HG03565 (cell line): Measurements from ENCODE around the gene NDUFV1.

Experiments used
- ATAC-seq: cut with Tn5 transposase; IDR thresholded peaks from one replicate; pipeline ENCODE4 v1.9.1; 2021; ENCODE audit warnings: mild to moderate bottlenecking, moderate library complexity; ENCODE audit not compliant: unreplicated experiment

The NDUFV1 gene

DNA sequence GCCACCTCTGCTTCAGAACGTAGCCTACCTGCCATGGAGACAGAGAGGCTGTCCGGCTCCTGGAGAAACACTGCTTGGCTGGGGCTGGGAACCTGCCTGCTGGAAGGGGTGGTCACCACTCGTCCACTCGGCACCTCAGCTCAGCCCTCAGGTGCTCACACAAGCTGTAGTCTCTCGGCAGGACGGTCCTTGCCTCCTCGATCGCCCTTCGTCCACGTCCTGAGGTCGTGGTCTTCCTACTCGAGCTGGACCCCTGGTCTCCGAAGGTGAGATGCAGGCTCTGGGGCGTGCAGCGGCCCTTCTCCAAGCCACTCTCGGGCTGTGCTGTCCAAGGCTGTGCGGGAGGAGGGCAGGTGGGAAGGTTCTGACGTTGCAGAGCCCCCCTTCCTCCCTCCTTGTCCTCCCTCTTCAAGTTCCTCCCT, 32.7 kb downstream of the NDUFV1 start, which contains the start of gene TBX10:
TSS of gene TBX10 (minus strand) at position 326 of the 422 bp plus-strand sequence. CDS start at position 35, 291 bp downstream.
- no peak for ATAC-seq

DNA sequence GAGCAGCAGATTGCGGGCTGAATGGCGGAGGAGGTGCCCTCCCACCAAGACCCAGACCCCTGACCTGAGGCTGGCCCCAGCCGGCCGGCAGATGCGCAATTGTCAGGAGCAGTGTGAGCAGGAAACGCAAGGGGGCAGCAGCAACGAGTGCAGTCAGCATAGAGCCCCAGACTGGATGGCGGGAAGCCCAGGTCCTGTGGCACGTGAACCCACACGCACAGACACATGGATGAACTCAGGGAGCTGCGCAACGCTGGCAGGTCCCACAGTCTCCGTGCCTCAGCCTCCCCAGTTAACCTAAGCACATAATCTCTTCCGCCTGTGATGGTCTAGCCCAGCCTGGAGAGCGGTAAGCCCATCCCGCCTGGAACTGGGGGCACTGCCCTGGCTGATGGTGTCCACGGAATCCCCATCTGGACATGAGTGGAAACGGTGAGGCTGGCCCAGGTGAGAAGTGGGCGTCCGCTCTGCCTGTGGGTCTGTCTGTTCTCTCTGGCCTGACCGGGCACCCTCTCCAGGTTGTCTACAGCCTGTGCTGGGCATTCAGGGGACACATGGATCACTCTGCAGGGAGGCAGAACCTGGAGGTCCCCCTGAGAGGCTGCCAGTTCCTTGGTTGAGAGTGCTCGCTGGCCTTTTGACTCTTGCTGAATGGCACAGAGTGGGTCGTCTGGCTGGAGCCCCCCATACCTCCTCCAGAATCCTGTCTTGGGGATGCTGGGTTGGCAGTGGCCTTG, 33.5 kb downstream of the NDUFV1 start:
- no peak for ATAC-seq

DNA sequence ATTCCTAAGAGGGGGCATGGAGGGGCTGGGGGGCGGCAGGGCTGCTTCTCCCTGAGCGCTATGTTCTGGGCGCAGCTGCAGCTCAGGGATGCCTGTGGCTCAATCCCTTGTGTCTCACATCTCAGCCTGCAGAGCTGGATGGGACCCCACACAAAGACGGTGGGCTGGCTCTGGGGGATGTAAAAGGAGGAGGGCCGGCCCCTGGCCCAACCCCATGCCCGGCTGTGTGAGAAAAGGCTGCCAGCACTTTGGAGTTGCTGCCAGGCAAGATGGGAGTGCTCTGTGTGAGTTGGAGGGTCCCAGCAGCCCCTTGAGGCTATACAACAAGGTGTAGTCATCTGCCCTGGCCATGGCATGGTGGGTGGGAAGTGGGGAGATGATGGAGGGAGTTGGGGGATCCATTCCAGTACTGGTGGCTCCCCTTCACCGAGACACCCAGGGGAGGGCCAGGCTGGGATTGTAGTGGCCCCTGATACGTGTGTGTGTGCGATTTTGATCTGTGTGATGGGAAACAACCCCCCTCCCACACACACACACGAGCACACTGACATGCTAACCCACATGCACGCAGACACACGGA, 34.1 kb downstream of the NDUFV1 start:
- ATAC-seq, result no peak

DNA sequence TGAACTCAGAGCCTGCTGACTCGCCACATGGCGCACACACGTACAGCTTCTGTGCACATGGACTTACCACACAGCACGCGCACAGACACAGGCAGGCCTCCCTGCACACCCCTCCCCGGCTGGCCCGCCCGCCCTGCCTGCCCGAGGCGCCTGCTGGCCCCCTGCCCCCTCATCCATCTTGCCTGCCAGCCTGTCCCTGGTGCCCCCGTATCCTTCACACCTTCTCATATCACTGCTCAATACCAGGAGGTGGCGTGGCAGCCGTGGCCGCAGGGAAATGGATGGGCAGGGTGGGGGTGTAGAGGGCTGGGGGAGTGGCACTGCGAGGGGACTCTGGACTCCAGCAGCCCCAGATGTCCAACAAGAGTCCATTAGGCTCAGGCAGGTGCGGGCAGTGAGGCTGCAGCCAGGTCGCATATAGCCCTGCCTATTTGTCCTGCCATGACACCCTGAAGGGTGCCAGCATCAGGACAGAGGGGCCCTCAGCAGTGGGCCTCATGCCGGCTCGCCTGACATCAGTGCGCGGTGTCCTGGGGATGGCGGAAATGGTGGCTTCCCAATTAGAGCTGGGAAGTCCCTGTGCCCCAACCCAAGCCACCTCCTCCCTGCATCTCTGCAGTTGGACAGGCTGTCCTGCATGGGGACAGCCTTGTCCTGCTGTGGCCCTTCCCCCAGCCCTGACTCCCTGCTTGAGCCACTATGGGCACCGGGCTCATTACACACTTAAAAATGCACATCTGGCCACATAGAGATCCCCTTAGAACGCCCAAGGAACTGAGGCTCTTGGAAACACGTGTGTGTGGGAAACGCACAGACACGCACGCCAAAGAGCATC, 34.8 kb downstream of the NDUFV1 start:
- no peak for ATAC-seq

DNA sequence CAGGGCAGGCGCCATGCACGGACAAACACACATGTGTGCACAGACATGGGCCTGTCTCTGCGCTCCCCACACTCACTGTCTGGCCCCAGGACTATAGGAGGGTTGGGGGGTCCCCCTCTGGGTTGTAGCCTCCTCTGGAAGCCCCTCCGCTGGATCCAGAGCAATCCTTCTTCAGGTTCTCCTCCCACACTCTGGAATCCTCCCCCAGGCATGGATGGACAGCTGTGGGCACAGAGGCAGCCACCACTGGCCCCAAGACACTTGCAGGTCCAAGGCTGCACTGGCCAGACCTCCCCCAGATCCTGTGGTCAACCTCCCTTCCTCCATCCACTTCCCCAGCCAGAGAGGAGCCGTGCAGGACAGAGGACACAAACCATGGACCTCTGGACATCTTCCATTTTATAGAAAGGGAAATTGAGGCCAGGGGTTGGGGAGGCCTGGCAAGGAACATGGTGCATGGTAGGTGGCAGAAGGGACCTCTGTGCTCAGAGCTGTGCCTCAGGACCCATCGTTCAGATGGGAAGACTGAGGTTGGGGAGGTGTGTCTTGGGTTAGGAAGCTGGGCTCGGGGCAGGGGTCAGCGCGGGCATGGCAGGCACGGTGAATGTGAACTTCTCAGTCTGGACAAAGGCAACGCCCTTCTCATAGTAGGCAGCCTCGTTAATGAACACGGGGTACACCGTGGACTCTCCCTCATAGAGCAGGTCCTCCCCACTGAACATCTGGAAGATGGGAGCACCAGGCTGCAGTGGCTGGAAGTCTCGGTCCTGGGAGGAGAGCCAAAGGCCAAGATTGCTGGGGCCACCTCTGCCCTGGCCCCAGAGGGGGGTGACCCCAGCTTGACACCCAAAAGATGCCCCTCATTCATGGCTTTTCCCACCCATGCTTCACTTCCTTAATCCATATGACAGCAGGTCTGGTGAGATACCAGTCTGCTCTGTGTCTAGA, 35.7 kb downstream of the NDUFV1 start:
- no peak for ATAC-seq

DNA sequence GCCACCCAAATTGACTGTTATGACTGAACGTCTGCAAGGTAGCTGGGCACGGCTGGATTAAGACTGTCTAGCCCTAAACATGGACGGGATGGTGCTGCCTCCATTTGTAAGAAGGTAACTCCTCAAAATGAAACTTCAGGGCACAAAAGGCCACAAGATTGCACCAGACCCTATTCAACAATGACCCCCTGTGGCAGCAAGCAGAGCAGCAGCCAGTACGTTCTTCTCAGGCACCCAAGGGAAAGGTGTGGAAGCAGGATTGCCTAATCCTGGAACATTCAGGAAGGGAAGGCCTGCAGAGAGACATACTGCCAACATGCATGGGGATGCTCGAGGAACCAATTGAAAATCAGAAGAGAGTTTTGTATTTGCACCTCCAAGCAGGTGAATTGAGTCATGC, 37.3 kb downstream of the NDUFV1 start:
- no peak for ATAC-seq

DNA sequence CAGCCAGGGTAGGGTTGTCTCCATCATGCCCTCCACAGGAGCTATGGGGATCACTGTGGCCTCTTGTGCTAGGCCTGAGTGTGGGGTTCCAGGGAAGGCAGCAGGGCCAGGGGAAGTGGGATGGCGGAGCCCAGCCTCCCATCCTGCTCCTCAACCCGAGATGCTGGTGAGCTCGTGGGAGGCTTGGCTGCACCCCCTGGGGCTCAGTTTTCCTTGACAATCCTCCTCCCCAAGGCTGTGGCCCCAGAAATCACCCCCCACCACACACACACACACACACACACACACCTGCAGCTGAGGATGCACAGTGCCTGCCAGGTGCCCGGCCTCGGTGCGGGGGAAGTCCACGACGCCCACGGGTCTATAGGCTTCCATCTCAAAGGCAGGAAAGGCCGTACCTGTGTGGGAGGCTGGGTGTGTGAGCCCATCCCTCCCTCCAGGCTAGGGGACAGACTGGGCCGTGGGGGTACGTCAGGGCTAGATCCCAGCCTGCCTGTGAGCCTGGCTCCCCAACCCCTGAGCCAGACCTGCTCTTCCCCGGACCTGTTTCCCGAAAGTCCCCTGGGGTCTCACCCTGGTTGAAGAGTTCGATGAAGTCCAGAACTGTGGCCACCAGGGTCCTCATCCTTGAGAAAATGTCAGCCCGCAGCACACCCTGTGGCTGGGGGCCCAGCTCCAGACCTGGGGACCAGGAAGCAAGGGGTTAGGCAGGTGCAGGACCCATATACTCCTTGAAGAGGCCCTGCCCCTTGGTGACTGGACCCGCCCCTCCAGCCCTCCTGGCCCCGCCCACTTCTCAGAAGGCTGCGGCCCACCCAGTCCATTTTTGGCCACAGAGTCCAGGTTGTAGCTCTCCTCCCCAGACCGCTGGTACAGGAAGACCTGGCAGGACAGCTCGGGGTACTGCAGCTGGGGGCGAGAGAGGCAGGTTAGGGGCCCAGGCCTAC, 38.0 kb downstream of the NDUFV1 start:
- ATAC-seq, result no peak

DNA sequence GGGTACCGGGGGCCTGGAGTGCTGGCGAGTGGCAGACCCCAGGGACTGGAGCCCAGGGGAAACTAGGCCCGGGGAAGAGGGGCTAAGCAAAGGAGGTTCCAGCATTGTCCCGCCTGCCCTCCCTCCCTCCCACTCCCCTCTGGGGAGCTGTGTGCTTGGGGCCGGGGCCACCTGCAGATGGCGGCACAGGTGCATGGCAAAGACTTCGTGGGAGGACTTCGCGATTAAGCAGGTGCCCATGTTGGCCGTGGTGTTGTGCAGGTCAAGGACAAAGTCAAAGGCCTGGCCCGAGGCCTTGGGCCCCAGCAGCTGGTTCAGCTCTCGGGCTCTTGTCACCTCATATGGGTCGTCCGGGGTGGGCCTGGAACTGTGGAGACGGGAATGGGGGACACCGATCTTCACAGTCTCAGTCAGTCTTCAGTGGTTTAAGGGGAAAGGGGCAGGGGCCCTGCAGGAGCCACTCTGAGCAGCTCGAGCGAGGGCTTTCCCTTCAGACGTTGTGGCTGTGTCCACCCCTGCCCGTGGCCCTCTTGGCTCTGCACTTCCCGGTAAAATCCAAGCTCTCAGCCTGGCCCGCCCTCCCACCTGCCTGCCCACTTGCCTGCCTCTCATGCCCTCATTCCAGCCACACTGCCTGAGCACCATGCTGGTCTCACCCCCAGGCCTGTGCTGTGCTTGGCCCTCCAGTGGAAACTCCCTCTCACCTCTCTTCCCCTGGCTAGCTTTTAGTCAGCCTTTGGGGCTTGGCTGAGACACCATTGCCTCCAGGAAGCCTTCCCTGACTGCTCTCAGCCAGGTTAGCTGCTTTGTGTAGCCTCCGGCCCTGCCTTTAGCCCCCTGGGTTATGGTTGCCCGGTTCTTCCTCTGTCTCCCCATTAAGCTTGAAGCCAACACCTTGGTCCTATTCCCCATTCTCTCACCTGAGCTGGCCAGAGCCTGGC, 39.1 kb downstream of the NDUFV1 start:
- ATAC-seq, result no peak

DNA sequence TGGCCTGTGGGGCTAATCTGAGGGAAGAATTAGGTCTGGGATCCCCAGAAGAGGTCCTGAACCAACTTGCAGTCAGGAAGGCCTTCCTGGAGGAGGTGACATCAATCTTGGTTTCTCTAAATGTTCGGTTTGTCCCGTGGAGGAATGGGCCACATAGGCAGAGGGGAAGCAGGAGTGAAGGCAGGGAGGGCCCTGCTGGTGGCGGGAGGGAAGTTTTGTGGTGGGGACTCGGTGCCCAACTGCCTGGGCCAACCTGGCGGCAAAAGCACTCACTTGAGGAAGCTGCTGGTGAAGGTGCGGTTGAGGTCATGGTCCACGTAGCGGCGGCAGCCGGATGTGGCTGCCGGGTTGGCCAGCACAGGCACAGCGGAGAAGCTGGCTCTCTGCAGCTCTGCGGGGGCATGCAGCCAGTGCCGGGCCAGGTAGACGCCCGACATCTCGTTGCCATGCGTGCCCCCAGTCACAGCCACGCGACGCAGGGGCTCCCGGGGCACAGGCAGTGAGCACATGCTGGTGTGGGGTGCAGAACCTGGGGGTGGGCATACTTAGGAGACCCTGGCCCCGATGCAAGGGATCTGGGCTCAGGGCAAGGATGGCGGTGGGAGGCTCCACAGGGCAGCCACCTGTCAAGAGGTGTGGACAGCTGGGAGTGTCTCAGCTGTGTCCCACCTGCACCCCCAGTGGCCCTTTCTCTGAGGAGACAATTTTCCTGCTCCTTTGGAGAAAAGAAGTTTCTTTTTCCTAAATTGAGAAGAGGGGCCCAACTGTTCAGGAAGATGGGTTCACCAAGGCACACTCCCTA, 40.0 kb downstream of the NDUFV1 start:
- ATAC-seq, result no peak

DNA sequence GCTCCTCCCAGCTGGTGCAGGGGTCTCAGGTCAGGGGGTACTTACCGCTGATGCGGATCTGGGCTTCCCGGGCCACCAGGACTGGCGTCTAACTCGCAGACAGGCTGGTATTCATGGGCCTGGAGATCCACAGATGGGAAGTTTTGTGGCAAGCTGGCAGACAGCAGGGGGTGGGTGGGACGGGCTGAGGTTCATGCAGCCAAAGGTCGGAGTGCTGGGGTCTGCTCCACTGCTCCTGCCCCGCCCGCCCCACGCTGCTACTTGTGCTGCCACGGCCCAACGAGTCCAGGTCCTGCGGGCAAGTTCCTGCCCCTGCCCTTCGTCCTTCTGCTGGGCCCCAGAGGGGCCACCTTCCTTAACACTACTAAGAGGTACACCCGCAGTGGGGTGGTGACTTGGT, 40.7 kb downstream of the NDUFV1 start:
- no peak for ATAC-seq

DNA sequence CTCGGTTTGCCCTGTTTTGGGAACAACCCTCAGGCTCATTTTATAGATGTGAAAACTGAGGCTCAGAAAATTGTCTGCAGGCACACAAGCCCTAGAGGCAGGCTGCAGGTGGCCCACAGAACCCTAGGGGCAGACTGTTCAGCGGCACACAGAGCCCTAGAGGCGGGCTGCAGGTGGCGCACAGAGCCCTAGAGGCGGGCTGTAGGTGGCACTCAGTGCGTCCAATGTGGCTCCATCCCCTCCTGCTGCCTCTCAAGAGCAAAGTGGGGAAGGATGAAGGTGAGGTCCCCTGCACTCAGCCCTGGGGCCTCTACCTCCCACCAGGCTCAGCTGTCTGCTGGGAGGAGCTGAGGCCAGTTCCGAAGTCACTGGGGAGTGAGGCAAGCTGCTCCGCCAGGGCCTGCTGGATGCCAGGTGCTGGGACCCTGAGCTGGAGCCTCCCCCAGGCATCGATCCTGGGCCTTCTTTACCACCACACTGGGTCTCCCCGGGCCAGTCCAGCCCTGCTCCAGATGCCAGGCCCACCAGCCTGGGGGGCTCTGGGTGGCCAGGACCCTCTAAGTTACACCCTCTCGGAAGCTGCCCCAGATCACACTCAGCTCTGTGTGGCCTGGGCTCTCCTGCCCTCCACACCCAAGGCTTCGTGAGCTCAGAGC, 41.5 kb downstream of the NDUFV1 start:
- no peak for ATAC-seq

DNA sequence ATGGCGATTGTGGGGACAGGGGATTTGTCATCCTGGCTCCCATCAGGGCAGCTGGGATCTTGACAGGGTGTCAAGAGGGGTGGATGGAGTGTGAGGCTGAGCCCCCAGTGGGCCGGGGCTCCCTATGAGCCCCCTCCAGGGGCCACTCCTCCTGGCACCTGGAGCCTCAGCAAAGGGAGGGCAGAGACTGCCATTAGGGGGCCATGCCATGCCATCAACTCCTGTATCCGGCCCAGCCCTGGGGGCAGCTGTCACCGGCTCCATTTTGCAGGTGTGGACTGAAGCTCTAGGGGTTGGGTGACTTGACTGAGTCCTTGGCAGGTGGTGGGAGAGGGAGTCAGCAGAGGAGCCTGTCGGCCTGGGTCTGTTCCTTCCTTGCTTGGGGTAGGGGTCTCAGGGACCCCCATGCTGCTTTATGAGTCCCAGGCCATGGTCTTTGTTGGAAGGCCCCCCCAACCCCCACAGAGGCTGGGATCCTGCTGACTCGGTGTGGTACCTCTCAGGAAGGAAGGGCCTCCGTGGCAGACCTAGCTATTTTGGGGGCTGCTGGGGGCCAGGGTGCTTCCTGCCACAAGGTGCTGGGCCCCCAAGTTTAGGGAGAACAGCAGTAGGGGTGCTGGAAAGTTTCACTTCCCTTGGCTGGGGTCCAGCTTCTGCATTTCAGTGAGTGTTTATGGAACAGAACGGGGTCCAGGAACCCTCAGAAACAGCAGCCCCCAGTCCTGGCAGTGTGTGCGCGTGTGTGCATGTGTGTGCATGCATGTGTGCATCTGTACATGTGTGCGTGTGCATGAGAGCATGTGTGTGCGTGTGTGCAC, 42.3 kb downstream of the NDUFV1 start:
- no peak for ATAC-seq

DNA sequence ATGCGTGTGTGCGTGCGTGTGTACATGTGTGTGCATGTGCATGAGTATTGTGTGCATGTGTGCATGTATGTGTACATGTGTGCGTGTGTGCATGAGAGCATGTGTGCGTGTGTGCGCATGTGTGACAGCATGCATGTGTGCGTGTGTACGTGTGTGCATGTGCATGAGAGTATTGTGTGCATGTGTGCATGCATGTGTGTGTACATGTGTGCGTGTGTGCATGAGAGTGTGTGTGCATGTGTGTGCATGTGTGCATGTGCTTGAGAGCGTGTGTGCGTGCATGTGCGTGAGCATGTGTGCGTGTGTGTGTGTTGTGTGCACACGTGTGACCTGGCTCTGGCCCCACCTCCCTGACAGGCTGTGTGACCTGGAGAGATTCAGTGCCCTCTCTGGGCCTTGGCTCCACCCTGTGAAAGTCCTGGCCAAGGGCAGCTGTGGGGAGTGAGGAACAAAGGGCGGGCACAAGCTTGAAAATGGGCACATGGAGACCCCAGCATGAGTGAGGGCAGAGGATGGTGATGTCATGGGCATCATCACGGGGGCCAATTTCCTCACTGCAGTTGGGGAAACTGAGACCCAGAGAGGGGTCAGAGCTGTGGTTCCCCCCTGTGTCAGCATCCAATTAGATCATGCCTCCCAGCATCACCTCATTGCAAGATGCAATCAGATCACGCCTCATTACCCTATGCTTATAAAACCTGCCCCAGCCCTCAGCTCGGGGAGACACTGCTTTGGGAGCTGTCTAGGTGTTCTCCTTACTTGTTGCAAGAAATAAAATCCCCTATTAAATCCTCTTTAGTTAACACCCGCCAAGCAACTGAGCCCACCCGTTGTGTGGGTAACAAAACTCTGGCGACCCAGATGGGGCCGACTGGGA, 43.1 kb downstream of the NDUFV1 start:
- ATAC-seq, result no peak

DNA sequence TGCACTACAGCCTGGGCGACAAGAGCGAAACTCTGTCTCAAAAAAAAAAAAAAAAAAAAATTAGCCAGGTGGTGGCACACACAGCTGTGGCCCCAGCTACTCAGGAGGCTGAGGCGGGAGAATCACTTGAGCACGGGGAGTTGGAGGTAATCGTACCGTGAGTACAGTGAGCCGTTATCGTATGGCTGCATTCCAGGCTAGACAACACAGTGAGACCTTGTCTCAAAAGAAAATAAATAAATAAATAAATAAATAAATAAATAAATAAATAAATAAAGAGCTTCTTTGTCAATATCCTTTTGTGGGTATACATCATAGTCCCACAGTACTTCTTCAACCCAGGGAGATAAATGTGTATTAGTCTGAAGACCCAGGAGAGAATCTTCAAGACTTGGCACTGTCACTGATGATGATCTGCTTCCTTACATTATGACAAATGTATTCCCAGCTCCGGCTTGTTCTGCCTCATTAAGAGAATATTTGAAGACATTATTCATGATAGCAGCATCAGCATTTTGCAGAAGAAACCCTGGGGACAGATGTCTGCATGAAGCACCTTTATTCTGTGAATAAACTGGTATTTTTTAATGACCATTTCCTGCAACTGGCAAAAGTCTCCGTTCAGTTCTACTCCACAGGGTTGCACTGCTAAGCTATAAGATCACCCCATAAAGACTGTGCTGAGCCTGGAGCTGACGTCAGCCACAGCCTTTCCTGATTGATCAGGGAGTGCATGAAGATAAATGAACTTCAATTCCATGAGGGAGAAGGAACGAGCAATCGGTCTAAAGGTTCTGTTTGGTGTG, 45.4 kb downstream of the NDUFV1 start:
- ATAC-seq, result no peak
